ENCODE data around the gene RTCA. TPM values are rescaled to one million over a fixed set of nuclear protein-coding genes. Genes with fewer than 3 reads are reported as not detected.
"Not testable (repeated sequence)": the region's sequence is repeated elsewhere in the genome, so short reads cannot be mapped to it uniquely, and the experiment has no call there.

Gene RTCA
- total RNA-seq, 1 experiment from 2014 or later, result 44.2 TPM

DNA sequence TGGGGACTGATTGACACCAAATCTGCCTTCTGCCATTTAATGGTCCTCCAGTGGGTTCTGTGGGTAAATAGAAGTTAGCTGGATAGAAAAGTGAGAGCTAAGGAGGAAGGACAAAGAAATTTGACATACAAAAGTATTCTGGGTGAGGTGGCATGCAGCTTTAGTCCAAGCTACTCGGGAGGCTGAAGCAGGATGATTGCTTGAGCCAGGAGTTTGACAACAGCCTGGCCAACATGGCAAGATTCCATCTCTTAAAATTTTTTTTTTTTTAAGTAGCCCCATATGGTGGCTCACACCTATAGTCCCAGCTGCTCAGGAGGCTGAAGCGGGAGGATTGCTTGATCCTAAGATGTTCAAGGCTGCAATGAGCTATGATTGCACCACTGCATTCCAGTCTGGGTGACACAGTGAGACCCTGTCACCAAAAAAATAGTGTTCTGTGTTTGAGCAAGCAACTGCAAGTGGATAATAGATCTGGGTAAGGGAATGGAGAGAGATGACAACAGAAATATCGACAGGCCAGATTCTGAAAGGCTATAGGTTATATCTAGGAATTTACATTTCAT is 13.4 kb downstream of the RTCA start:
- H3K27me3 ChIP-seq (ENCODE audit: control insufficient read depth, insufficient read depth, low read length), result no peaks in the 10 kb centered on the region
- no peak for DNase-seq
- no peak overlapping the region for H3K4me3 ChIP-seq (ENCODE audit: insufficient read depth, low read depth, low read length)
- H3K36me3 ChIP-seq (replicated peaks; ENCODE audit: control insufficient read depth, insufficient read depth, low read length), result peaks cover 18% of the 10 kb centered on the region

DNA sequence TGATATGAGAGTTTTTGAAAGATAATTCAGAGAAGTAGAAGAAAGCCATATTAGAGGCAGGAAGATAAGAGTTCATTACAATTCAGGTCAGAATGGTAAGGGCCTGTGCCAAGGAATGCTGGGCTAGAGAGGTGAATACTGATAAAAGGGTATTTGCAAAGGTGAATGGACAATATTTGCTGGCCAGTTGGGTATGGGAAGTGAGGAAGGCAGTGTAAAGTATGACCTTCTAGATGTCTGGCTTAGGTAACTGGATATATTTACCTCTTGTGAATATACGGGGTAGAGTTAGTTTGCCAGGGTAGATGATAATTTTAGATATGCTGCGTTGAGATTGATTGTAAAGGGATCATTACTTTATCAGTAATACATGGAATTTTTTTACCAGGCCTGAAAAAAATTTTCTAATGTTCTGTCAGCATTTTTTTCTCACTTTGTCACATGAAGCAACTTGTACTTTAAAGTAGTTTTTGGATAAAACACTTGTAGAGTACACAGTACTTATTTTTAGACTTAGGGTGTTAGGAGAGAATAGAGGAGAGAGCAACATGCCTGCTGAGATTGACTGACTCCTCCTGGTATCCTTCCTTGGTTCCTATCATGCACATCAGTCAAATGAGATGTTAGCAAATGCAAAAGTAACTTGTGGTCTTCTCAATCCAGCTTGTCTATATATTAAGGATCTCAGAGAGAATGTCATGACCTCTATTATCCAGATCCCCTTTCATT is 14.1 kb downstream of the RTCA start:
- DNase-seq, result no peak
- Histone ChIP-seq H3K36me3 (replicated peaks; ENCODE audit: control insufficient read depth, insufficient read depth, low read length) (peaks cover 20% of the 10 kb centered on the region), H3K27me3 (ENCODE audit: control insufficient read depth, insufficient read depth, low read length) (no peaks in the 10 kb centered on the region), H3K4me3 (ENCODE audit: insufficient read depth, low read depth, low read length) (no peak overlapping the region)

DNA sequence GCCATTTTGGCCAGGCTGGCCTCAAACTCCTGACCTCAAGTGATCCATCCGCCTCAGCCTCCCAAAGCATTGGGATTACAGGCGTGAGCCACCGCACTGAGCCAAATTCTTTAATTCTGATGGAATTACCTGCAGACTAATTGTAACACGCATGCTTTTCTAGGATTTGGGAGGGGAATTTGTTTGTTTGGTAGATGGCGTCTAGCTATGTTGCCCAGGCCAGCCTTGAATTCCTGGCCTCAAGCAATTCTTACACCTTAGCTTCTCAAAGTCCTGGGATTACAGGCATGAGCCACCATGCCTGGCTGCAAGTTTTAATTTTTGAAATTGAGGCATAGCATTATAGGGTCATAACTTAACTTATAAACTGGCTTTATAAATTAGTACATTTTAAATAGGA is 18.6 kb downstream of the RTCA start:
- no peak overlapping the region for H3K4me3 ChIP-seq (ENCODE audit: insufficient read depth, low read depth, low read length)
- no peak for DNase-seq
- H3K27me3 ChIP-seq (ENCODE audit: control insufficient read depth, insufficient read depth, low read length), result no peaks in the 10 kb centered on the region
- H3K36me3 ChIP-seq (replicated peaks; ENCODE audit: control insufficient read depth, insufficient read depth, low read length), result peaks cover 8% of the 10 kb centered on the region

DNA sequence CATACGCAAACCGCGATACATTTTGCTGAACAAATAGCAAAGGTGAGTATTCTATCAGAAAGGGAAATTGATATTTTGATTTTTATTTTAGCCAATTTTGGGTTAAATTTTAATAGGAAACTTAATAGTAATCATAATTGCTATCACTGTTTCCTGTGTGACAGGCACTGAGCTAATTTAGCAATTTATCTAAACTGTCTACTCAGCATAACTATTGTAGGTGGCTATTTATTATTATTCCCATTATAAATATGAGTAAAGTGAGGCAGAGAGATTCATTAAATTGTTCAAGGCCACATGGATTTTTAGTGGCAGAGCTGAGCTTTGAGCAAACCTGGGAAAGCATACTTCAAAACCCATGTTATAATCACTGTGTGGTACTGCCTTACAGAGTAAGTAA is 21.1 kb downstream of the RTCA start:
- no peak overlapping the region for H3K4me3 ChIP-seq (ENCODE audit: insufficient read depth, low read depth, low read length)
- H3K27me3 ChIP-seq (ENCODE audit: control insufficient read depth, insufficient read depth, low read length), result no peaks in the 10 kb centered on the region
- peaks cover 8% of the 10 kb centered on the region for H3K36me3 ChIP-seq (replicated peaks; ENCODE audit: control insufficient read depth, insufficient read depth, low read length)
- DNase-seq, result no peak

DNA sequence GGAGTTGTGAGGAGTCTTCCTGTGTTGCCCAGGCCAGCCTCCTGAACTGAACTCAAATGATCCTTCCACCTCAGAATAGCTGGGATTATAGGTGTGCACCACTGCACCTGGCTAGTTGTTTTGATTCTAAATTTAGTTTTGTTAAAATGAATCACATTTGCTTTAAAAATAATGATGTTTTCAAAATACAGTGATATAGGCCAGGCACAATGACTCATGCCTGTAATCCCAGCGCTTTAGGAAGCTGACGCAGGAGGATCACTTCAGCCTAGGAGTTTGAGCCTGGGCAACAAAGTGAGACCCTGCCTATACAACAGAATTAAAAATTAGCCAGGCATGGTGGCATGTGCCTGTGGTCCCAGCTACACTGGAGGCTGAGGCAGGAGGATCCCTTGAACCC is 24.3 kb downstream of the RTCA start:
- no peak for DNase-seq
- no peak overlapping the region for H3K4me3 ChIP-seq (ENCODE audit: insufficient read depth, low read depth, low read length)
- no peaks in the 10 kb centered on the region for H3K27me3 ChIP-seq (ENCODE audit: control insufficient read depth, insufficient read depth, low read length)
- H3K36me3 ChIP-seq (replicated peaks; ENCODE audit: control insufficient read depth, insufficient read depth, low read length), result peaks cover 6% of the 10 kb centered on the region

DNA sequence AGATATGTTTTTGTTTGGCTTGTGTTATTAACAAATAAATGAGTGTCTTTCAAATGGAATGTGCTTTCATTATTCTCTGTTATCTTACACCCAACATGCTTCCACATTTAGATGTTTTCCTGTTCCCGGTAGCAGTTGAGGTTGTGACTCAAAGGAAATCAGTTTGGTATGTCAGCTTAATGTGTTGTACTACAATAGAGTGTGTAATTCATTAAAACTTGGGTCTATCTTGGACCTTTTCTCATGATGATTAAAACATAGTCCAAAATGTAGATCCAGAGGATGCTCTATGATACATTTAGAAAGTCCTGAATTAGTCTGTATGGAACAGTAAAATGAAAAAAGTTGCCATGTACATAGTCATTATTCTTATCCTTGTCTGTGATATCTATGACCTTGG is 26.7 kb downstream of the RTCA start:
- peaks cover 1% of the 10 kb centered on the region for H3K36me3 ChIP-seq (replicated peaks; ENCODE audit: control insufficient read depth, insufficient read depth, low read length)
- H3K4me3 ChIP-seq (ENCODE audit: insufficient read depth, low read depth, low read length), result no peak overlapping the region
- DNase-seq, result no peak
- no peaks in the 10 kb centered on the region for H3K27me3 ChIP-seq (ENCODE audit: control insufficient read depth, insufficient read depth, low read length)

DNA sequence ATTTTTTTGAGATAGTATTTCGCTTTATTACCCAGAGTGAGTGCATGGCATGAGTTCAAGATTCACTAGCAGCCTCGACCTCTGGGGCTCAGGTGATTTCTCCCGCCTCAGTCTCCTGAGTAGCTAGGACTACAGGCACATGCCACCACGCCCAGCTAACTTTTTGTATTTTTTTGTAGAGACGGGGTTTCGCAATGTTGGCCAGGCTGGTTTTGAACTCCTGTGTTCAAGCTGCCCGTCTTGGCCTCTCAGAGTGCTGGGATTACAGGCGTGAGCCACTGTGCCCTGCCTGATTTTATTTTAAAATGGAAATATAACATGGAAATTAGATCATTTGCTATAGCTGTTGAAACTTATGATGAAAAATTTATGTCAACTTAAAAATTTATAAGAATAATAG is 30.1 kb downstream of the RTCA start:
- Histone ChIP-seq H3K27me3 (ENCODE audit: control insufficient read depth, insufficient read depth, low read length) (no peaks in the 10 kb centered on the region), H3K4me3 (ENCODE audit: insufficient read depth, low read depth, low read length) (no peak overlapping the region)

DNA sequence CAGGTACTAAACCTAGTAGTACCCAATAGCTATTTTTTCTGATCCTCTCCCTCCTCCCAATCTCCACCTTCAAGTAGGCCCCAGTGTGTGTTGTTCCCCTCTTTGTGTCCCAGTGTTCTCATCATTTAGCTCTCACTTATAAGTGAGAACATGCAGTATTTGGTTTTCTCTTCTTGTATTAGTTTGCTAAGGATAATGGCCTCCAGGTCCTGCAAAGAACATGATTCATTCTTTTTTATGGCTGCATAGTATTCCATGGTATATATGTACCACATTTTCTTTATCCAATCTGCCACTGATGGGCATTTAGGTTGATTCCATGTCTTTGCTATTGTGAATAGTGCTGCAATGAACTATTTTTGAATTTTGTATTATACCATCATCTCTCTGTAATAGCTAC is 31.0 kb downstream of the RTCA start:
- H3K4me3 ChIP-seq (ENCODE audit: insufficient read depth, low read depth, low read length); DNase-seq; H3K36me3 ChIP-seq (replicated peaks; ENCODE audit: control insufficient read depth, insufficient read depth, low read length); H3K27me3 ChIP-seq (ENCODE audit: control insufficient read depth, insufficient read depth, low read length): not testable (repeated sequence)

More for the DNA sequence above, 30.1 kb downstream of the RTCA start:
- peaks cover 1% of the 10 kb centered on the region; the same call in 1 of the 2 replicates for H3K36me3 ChIP-seq (replicated peaks; ENCODE audit: control insufficient read depth, insufficient read depth, low read length)
- DNase-seq, result no peak

DNA sequence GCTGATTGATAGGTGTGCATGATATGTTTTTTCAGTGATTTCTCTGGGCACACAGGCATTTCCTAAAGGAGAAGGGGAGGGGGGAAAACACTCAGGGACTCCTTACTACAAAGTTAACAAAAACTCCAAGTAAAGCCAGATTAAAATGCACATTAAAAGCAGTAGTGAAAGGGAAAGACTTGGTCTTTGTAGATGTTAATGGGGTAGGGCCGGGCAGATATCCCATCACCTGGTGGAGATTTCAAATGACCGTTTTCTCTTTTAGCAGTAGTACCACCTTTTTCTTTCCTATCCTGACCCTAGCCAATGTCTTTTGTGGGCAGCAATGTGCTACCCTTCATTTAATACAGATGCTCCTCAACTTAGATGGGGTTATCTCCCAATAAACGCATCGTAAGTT is 32.5 kb downstream of the RTCA start:
- Histone ChIP-seq H3K4me3 (ENCODE audit: insufficient read depth, low read depth, low read length) (no peak overlapping the region), H3K36me3 (replicated peaks; ENCODE audit: control insufficient read depth, insufficient read depth, low read length) (no peaks in the 10 kb centered on the region), H3K27me3 (ENCODE audit: control insufficient read depth, insufficient read depth, low read length) (no peaks in the 10 kb centered on the region)
- no peak for DNase-seq

DNA sequence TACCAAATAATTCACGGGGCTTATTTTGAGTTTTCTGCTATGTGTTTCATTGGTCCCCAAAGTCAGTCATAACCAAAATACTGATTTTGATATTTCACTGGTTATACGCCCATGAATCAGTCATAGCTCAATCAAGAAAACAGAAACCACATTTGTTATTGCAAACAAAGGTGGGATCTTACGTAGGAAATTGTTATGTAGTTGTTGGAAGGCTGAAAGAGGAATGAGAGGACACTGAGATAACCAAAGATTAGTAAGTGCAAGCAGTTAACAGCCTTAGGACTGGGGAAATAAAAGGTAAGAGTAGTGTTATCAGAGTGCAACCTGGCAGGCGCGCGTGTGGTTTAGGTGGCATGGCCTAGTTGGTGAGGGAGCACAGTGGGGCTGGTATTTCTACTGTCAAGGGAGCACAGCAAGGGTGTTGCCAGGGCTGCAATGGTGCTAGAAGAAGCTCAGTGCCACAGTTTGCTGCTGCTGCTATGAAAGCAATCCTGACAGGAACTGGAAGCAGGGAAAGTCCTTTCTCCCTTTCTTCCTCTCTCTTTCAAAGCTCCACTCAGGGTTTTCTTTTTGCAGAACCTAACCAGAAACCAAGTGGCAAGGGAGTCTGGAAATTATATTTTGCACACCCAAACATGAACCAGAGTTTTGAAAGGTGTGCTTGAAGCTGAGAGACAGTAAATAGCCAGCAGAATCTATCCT is 33.7 kb downstream of the RTCA start:
- Histone ChIP-seq H3K4me3 (ENCODE audit: insufficient read depth, low read depth, low read length) (no peak overlapping the region), H3K36me3 (replicated peaks; ENCODE audit: control insufficient read depth, insufficient read depth, low read length) (no peaks in the 10 kb centered on the region), H3K27me3 (ENCODE audit: control insufficient read depth, insufficient read depth, low read length) (no peaks in the 10 kb centered on the region)
- no peak for DNase-seq

DNA sequence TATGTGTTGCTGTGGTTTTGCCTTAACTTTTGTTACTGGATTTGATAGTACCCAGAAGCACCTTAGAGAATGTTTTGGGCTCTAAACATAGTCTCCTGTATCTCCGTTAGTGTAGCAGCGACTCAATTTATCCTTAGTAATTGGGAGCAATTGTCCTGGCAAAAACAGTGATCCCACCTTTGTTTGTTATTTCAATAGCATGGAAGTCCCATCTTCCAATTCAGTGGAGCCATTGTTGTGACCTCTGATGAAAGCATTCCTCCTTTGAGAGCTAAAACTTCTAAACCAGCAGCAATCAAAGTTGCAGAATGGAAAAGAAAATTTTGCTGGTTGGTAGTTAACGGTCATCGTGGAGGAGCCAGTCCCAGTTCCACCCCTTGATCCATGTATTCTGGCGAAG is 34.7 kb downstream of the RTCA start:
- no peaks in the 10 kb centered on the region for H3K27me3 ChIP-seq (ENCODE audit: control insufficient read depth, insufficient read depth, low read length)
- H3K4me3 ChIP-seq (ENCODE audit: insufficient read depth, low read depth, low read length), result no peak overlapping the region
- DNase-seq, result no peak
- no peaks in the 10 kb centered on the region for H3K36me3 ChIP-seq (replicated peaks; ENCODE audit: control insufficient read depth, insufficient read depth, low read length)

DNA sequence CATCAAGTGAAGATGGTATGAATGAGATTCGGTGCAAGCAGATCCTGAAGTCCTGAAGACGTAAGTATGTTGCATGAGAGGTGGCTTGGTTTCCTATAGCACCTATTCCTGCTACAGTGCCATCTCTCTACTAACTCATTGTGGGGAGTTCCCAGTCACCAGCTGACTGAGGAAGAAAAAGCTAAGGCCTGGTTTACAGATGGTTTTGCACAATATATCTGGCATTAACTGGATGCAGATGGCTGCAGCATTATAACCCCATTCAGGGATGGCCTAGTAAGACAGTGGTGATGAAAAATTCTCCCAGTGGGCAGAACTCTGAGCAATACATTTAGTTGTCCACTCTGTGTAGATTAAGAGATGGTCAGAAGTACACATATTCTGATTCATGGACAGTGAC is 36.7 kb downstream of the RTCA start:
- H3K36me3 ChIP-seq (replicated peaks; ENCODE audit: control insufficient read depth, insufficient read depth, low read length), result no peaks in the 10 kb centered on the region
- H3K4me3 ChIP-seq (ENCODE audit: insufficient read depth, low read depth, low read length), result no peak overlapping the region
- no peak for DNase-seq
- H3K27me3 ChIP-seq (ENCODE audit: control insufficient read depth, insufficient read depth, low read length), result no peaks in the 10 kb centered on the region

DNA sequence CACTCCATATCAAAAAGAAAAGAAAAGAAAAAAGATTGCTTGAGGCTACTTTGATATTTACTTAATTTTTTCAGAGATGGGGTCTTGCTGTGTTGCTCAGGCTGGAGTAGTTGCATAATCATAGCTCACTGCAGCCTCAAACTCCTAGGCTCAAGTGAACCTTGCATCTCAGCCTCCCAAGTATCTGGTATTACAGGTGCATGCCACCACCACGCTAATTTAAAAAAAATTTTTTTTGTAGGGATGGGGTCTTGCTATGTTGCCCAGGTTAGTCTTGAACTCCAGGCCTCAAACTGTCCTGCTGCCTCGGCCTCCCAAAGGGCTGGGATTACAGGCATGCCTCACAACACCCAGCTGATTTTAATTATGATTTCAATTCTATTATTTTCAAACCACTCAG is 38.2 kb downstream of the RTCA start:
- DNase-seq, result no peak
- H3K27me3 ChIP-seq (ENCODE audit: control insufficient read depth, insufficient read depth, low read length), result no peaks in the 10 kb centered on the region
- H3K36me3 ChIP-seq (replicated peaks; ENCODE audit: control insufficient read depth, insufficient read depth, low read length), result no peaks in the 10 kb centered on the region
- H3K4me3 ChIP-seq (ENCODE audit: insufficient read depth, low read depth, low read length), result no peak overlapping the region

DNA sequence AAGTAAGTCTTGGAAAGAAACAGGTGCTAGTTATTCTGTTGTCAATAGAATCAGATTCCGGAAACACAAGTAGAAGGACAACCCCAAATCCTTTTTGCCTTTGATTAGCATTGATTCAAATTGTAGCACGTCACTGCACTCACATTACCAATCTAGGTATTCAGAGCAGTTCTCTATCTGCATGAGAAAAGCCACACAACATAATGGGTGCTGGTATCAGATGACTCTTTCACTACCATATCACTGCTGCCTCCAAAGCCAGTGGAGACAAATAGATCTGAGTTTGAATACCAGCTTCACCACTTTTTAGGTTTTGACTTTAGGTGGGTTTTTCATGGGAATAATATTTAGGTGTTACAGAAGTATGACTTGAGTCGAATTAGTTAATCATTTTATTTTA is 38.9 kb downstream of the RTCA start:
- no peaks in the 10 kb centered on the region for H3K36me3 ChIP-seq (replicated peaks; ENCODE audit: control insufficient read depth, insufficient read depth, low read length)
- no peaks in the 10 kb centered on the region for H3K27me3 ChIP-seq (ENCODE audit: control insufficient read depth, insufficient read depth, low read length)
- DNase-seq, result no peak
- no peak overlapping the region for H3K4me3 ChIP-seq (ENCODE audit: insufficient read depth, low read depth, low read length)

DNA sequence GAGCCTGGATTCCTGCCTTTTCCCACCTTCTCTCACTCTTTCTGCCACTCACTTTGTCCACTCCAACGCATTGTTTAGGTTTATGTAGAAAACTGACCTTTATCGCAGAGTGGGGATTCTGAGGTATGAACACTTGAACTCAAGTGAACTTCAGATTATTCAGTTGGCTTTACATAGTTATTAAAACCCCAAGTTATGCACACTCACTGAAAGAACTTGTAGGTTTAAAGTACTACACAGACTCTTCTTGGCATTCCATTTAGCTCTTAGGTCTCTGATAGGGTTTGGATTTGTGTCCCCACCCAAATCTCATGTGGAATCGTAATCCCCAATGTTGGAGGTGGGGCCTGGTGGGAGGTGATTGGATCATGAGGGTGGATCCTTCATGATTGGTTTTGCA is 39.9 kb downstream of the RTCA start:
- no peaks in the 10 kb centered on the region for H3K27me3 ChIP-seq (ENCODE audit: control insufficient read depth, insufficient read depth, low read length)
- no peaks in the 10 kb centered on the region for H3K36me3 ChIP-seq (replicated peaks; ENCODE audit: control insufficient read depth, insufficient read depth, low read length)
- no peak overlapping the region for H3K4me3 ChIP-seq (ENCODE audit: insufficient read depth, low read depth, low read length)
- no peak for DNase-seq

Data from H7 (cell line).